GM19023 (cell line): Measurements from ENCODE around the gene AGPAT3.
"Not testable (repeated sequence)": the region's sequence is repeated elsewhere in the genome, so short reads cannot be mapped to it uniquely, and the experiment has no call there.

ENCODE experiments used
- ATAC-seq: cut with Tn5 transposase; IDR thresholded peaks from one replicate; pipeline ENCODE4 v1.9.1; 2021; ENCODE audit warnings: mild to moderate bottlenecking, moderate library complexity; ENCODE audit not compliant: unreplicated experiment

The AGPAT3 gene

DNA sequence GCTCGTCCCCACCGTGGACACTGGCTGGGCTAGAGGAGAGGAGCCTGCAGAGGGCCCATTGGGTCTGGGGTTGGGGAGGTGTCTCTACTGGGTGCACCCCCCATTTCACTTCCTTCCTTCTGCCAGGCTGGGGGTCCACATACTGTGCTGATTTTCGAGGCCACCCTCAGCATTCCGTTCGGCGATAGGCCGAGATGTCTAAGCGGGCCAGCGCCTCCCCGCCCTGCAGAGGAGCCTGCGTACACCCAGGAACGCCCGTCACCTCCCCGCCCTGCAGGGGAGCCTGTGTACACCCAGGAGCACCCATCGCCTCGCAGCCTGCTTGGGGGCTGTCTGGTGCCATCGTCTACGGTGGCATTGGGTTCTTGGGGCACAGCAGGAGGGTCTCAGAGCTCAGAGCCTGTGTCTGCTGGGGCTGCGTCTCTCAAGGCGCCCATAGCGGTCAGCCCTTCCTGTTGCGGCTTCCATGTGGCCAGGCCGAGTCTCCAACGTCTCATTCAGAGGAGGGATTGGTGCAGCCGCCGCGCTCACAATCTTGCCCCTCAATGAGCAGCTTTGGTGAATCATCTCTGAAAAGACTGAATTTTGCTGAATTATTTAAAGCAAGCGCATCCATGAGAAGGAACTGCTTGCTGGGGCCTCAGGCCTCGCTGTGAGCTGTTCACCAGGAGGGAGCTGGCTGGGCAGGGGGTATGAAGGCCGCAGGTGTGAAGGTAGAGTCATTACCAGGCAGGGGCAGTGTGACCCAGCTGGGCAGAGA, 30.7 kb upstream of the AGPAT3 start:
- ATAC-seq = no peak

DNA sequence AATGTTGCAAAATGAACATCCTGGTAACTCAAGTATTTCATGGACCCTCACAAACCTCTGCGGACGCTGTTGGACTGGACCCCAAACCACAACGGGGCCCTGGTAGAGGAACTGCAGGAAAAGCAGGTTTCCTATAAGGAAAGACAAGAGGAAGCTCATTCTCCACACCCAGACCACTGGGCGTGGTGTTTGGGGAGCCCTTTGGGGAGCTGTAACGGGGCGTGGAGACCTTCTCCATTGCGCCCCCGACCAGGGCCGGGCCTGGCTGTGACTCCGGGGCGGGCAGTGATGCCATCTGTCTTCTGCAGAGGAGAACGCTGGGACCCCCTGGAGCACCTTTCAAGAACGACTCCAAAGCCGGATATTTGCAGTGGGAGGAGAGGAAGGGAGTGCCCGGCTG, 30.0 kb upstream of the AGPAT3 start:
- ATAC-seq = no peak

GRCh38 chr21:43835861-43836260, 29.2 kb upstream of the AGPAT3 start:
- ATAC-seq = no peak

DNA sequence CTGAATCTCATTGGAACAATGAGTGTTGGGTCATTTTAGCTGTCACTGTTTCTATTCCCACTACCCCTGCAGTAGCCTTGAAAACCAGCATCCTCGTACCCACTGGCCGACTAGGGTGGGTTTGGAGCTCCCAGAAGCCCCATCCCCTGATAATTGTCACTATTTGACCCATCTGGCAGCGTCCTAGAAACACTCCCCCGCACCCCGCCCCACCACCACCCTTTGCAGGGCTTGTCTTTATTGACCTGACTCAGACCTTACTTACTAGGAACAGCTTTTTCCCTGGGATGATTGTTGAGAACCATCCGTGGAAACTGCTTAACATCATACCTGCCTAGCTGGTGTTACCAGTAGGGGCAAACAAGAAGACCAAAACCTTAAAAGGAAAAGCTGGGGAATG, 28.4 kb upstream of the AGPAT3 start:
- ATAC-seq = no peak

DNA sequence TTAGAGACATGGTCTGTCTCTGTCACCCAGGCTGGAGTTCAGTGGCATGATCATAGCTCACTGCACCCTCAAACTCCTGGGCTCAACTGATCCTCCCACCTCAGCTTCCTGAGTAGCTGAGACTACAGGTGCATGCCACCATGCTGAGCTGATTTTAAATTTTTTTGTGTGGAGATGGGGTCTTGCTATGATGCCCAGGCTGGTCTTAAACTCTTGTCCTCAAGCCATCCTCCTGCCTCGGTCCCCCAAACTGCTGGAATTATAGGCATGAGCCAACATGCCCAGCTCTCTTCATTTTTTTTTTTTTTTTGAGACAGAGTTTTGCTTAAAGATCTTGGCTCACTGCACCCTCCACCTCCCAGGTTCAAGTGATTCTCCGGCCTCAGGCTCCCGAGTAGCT, 24.8 kb upstream of the AGPAT3 start:
- ATAC-seq = no peak

GRCh38 chr21:43842742-43843141, 22.3 kb upstream of the AGPAT3 start:
- no peak for ATAC-seq

DNA sequence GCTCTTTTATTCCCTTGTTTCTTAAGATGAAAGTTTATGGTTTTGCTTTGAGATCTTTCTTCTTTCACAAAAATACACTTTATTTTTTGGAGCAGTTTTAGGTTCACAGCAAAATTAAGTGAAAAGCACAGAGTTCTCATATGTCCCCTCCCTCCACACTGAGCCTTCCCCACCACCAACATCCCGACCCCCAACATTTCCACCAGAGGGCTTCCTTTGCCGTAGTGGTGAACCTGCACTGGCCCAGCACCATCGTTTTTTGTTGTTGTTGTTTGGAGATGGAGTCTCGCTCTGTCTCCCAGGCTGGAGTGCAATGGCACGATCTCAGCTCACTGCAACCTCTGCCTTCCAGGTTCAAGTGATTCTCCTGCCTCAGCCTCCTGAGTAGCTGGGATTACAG, 20.1 kb upstream of the AGPAT3 start:
- ATAC-seq = not testable (repeated sequence)

DNA sequence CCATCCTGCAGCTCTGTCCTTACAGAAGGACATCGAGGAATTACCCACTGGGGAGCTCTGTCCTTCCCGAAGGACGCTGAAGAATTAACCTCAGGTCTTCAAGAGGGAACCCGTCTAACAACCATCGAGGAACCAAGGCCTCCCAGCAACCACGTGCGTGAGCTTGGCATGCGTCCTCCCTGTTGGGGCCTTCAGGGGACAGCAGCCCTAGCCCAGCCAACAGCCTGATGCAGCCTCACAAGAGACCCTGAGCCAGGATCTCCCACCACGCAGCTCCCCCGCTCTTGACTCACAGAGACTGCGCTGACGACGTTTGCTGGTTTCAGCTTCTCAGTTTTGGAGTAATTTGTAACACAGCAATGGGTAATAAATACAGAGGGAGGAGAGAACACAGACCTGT, 19.6 kb upstream of the AGPAT3 start:
- no peak for ATAC-seq

DNA sequence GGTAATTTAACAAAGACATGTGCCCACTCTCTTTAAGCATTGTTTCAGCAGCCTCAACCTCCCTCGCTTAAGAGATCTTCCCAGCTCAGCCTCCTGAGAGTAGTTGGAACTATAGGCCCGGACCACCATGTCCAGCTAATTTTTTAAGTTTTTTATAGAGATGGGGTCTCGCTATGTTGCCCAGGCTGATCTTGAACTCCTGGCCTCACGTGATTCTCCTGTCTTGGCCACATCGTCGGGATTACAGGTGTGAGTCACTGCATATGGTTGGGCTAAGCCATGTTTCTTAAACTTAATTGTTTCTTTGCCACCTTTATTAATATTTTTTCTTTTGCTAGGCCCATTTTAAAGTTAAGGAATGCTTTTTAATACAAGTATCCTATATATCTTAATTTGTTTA, 18.6 kb upstream of the AGPAT3 start:
- ATAC-seq = no peak

- no peak for ATAC-seq
Observed at GRCh38 chr21:43847301-43847700, 17.7 kb upstream of the AGPAT3 start.

GRCh38 chr21:43848771-43849170, 16.3 kb upstream of the AGPAT3 start:
- ATAC-seq = no peak

DNA sequence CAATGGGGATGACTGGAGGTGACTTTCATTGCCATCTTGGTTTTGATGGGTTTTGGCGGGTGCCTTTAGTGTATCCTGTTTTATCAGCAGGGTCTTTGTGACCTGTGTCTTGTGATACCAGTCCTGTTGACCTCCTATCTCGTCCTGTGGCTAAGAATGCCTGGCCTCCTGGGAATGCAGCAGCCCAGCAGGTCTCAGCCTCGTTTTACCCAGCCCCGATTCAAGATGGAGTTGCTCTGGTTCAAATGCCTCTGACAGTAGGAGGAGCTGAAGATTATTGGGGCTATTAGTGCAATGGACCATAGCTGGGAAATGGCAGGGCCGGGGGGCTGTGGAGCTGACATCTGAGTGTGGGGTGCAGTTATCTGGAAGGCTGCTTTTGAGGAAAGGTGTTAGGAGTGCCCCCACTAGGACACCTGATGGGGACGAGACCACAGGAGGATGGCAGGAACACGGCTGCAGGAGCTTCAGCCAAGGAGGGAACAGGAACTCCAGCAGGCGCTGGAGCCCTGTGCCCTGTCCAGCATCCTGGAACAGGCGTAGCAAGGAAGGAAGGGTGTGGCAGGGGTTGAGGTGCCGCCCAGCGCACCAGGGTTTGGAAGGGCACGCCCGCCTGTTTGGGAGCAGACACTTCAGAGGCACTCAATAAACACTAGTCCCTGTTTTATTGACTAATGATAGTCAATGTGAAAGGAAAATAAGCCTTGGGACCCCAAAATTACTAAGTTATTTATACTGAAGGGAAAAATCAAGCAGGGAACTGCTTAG, 15.3 kb upstream of the AGPAT3 start:
- no peak for ATAC-seq

DNA sequence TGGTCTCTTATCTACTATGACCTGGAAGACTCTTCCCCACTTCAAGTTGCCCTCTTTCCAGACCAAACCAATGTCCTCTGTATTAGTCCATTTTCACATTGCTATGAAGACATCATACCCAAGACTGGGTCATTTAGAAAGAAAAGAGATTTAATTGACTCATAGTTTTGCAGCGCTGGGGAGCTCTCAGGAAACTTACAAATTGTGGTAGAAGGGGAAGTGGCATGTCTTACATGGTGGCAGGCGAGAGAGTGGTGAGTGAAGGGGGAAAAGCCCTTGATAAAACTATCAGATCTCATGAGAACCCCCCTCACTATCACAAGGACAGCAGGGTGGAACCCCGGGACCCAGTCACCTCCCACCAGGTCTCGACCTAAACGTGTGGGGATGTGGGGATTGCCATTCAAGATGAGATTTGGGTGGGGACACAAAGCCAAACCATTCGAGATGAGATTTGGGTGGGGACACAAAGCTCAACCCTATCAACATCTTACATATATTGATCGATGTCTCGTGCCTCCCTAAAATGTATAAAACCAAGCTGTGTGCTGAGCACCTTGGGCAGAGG, 14.2 kb upstream of the AGPAT3 start:
- no peak for ATAC-seq

DNA sequence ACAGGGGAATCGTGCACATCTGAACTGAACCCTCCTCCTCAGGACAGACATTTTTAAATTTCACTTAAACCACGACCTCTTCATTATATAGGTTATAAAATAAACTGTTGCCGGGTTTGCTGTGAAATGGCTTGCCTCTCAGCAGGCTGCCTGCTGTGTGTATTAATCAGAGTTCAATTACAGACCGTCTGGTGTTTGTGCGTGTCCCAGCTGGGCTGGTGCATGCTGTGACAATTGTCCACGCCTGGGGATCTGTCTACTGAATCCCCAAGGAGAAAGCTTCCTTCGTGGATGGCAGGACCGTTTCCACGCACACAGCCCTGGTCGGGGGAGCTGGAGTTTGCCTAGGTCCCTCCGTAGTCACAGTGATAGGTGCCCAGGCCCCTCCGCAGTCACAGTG, 13.4 kb upstream of the AGPAT3 start:
- ATAC-seq = no peak

DNA sequence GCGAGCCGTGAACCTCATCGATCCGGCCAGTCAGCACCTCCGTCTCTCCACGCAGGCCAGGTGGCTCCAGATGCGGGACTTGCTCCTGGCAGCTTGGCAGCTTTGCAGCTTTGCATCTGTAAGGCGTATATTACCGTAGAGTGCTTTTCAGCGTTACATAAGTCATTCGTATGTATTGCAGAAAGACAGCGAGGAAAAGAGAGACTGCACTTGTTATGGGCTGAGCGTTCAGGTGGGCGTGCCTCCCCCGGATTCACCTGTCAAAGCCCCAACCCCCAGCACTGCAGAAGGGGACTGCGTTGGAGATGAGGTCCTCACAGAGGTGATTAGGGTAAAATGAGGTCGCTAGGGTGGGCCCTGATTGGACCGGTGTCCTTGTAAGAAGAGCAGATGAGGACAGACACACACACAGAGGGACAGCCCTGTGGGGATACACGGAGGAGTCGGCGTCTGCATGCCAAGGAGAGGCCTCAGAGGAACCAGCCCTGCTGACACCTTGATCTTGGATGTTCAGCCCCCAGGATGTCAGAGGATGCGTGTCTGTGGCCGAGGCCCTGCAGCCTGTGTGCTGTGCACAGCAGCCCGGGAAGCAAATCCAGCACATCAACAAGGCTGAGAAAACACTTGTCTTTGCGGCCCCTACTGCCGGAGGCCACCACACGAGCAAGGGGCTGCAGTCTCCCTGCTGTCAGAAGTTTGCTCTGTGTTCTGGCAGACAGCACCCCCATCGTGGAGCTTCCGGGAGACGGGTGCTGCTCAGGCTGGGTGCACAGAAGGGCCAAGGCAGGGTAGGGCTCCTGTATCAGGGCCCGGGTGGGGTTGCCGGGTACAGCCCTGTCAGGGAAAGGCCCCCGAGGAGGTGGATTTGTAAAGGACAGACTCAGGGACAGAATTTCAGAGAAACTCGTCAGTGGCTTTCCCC, 10.9 kb upstream of the AGPAT3 start:
- no peak for ATAC-seq

GRCh38 chr21:43854773-43855633, 10.0 kb upstream of the AGPAT3 start:
- peak; percentile 68 for ATAC-seq

- no peak for ATAC-seq
Observed at GRCh38 chr21:43855955-43856354, 9.1 kb upstream of the AGPAT3 start.

DNA sequence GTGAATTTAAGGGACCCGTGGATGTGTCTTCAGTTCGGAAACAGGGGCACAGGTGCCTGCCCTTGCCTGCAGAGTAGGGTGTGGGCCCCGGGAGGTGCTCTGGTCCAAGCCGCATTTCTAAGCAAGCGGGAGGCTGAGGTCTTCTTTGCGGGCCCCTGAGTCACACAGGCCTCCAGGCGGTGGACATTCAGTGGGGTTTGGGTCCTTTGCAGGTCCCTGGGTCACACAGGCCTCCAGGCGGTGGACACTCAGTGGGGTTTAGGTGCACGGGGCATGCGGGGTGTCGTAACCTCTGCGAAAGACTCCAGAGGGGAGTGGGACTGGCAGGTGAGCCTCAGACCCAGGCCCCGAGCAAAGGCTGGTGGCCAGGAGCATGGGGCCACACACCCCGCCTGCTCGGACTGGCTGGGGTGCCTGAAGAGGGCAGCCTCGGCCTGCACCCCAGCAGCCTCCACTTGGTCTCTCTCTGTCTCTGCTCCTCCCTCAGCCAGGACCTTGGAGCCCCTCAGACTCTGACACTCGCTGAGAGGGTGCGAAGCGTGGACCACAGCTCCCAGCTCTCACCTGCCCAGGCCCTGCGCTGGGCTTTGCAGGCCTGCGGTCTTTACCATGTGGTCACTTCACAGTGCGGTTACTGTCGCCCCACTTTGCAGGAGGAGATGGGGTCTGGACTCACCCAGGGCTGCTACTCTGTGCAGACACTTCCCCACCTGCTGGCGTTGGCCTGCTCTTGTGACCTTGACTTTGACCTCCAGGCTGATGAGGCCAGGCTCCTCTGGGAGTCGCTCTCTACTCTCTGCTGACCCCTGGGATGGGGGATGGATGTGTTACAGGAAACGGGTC, 6.0 kb upstream of the AGPAT3 start:
- ATAC-seq = no peak

DNA sequence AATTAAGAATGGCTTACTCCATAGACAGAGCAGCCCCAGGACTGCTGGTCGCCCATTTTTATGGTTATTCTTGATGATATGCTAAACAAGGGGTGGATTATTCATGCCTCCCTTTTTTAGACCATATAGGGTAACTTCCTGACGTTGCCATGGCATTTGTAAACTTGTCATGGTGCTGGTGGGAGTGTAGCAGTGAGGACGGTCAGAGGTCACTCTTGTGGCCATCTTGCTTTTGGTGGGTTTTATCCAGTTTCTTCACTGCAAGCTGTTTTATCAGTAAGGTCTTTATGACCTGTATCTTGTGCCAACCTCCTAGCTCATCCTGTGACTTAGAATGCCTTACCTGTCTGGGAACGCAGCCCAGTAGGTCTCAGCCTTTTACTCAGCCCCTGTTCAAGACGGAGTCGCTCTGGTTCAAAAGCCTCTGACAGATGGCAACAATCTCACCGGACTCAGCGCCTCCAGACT, 5.2 kb upstream of the AGPAT3 start:
- ATAC-seq = no peak
